H1 (cell line): ENCODE results near the gene ZNF414. TPM values are rescaled to one million over a fixed set of nuclear protein-coding genes. Genes with fewer than 3 reads are reported as not detected.

Experiments used
- CTCF ChIA-PET: fragments of 300-600 bp; sonication (Branson Sonifier 250); formaldehyde crosslinking; loops from one replicate; lab custom pipeline; 2021; ENCODE audit not compliant: partially characterized antibody; lab: Charles Lee
- POLR2A ChIA-PET: fragments of 300-600 bp; sonication (Branson Sonifier 250); formaldehyde crosslinking; loops from one replicate; lab custom pipeline; 2021; ENCODE audit warnings: inconsistent platforms; ENCODE audit not compliant: partially characterized antibody; lab: Charles Lee
- DNase-seq, 2 experiments: peaks; one replicate each; pipeline versions ENCODE4 v3.0.0 to v3.0.0-alpha.2; 2010 to 2022; ENCODE audit warnings: low spot score in 2 of 2, low read depth in 1 of 2, mixed read lengths in 1 of 2
- FAIRE-seq: peaks from 2 replicates; lab custom pipeline; 2011; peaks lifted over from hg19 to GRCh38; lab: Jason Lieb, UNC
- H2AFZ ChIP-seq: 2 replicates; pipeline ENCODE4 v1.8.1; 2012; ENCODE audit warnings: low read length, inconsistent platforms
- H2AK5ac ChIP-seq: 2 replicates; pipeline ENCODE4 v1.6.1; 2013; ENCODE audit warnings: low read depth, low read length
- H2BK120ac ChIP-seq: replicated peaks from 2 replicates; pipeline ENCODE3; 2013; ENCODE audit warnings: low read depth, low read length, inconsistent platforms
- H2BK12ac ChIP-seq: 2 replicates; pipeline ENCODE4 v1.6.1; 2013; ENCODE audit warnings: low read depth, low read length
- H2BK15ac ChIP-seq: 2 replicates; pipeline ENCODE4 v1.6.1; 2013; ENCODE audit warnings: low read length
- H2BK20ac ChIP-seq: 2 replicates; pipeline ENCODE4 v1.6.1; 2013; ENCODE audit warnings: low read length
- H2BK5ac ChIP-seq: 2 replicates; pipeline ENCODE4 v1.6.1; 2013; ENCODE audit warnings: low read depth, low read length
- H3K14ac ChIP-seq: 2 replicates; pipeline ENCODE4 v1.6.1; 2013; ENCODE audit warnings: inconsistent platforms; ENCODE audit not compliant: insufficient read length
- H3K18ac ChIP-seq: 2 replicates; pipeline ENCODE4 v1.6.1; 2013; ENCODE audit warnings: low read length; ENCODE audit errors: extremely low read depth
- H3K23ac ChIP-seq: 2 replicates; pipeline ENCODE4 v1.6.1; 2013; ENCODE audit warnings: inconsistent platforms; ENCODE audit not compliant: insufficient read length
- H3K23me2 ChIP-seq: 2 replicates; pipeline ENCODE4 v1.6.1; 2013; ENCODE audit warnings: low read depth, low read length
- H3K27ac ChIP-seq: 2 replicates; pipeline ENCODE4 v1.6.1; 2011; ENCODE audit warnings: low read depth, low read length, inconsistent platforms
- H3K27me3 ChIP-seq, 4 experiments: replicated peaks in 1 of 4; 1 replicate in 1 of 4; 2 replicates in 3 of 4; pipeline versions ENCODE4 v1.6.1 to v1.8.1; 2011 to 2013; ENCODE audit warnings: low read length in 3 of 4, mild to moderate bottlenecking in 3 of 4, inconsistent platforms in 2 of 4, mixed read lengths in 2 of 4, moderate library complexity in 1 of 4; ENCODE audit not compliant: control insufficient read depth in 3 of 4, insufficient read depth in 3 of 4; ENCODE audit errors: extremely low read depth in 1 of 4
- H3K36me3 ChIP-seq, 4 experiments: 2 replicates each; pipeline versions ENCODE4 v1.6.1 to v1.8.1; 2011 to 2013; ENCODE audit warnings: mild to moderate bottlenecking in 4 of 4, low read length in 3 of 4, moderate library complexity in 2 of 4, control low read depth in 1 of 4, inconsistent platforms in 1 of 4; ENCODE audit not compliant: insufficient read depth in 4 of 4, control insufficient read depth in 2 of 4
- H3K4ac ChIP-seq: replicated peaks from 2 replicates; pipeline ENCODE3; 2013; ENCODE audit warnings: low read length, low read depth, mixed read lengths, inconsistent platforms; ENCODE audit not compliant: insufficient read length
- H3K4me1 ChIP-seq, 4 experiments: replicated peaks in 1 of 4; 1 replicate in 1 of 4; 2 replicates in 3 of 4; pipeline versions ENCODE4 v1.6.1 to v1.8.1; 2011 to 2013; ENCODE audit warnings: low read length in 3 of 4, inconsistent platforms in 2 of 4, mixed read lengths in 1 of 4; ENCODE audit not compliant: insufficient read depth in 4 of 4, control insufficient read depth in 3 of 4
- H3K4me2 ChIP-seq, 2 experiments: 2 replicates each; pipeline versions ENCODE4 v1.6.1 to v1.8.1; 2011 to 2013; ENCODE audit warnings: low read depth in 2 of 2, low read length in 2 of 2, control low read depth in 1 of 2, inconsistent platforms in 1 of 2, mild to moderate bottlenecking in 1 of 2; ENCODE audit not compliant: insufficient read depth in 1 of 2
- H3K4me3 ChIP-seq, 4 experiments: fragments of 200-600, 300-600 bp in 1 of 4; sonication (generic), shearing (Covaris generic), sonication (Bioruptor Twin) in 1 of 4; 2 replicates each; pipeline versions ENCODE4 v1.5.1 to v1.8.1; 2011 to 2016; ENCODE audit warnings: low read length in 4 of 4, low read depth in 3 of 4, control low read depth in 2 of 4, inconsistent platforms in 2 of 4, mild to moderate bottlenecking in 2 of 4, mixed read lengths in 1 of 4, moderate library complexity in 1 of 4; ENCODE audit not compliant: insufficient read depth in 2 of 4; ENCODE audit errors: extremely low read depth in 1 of 4
- H3K56ac ChIP-seq: replicated peaks from 2 replicates; pipeline ENCODE3; 2013; ENCODE audit warnings: low read depth, mild to moderate bottlenecking, mixed read lengths, low read length, inconsistent platforms; ENCODE audit not compliant: insufficient read length
- H3K79me1 ChIP-seq: 2 replicates; pipeline ENCODE4 v1.6.1; 2013; ENCODE audit warnings: low read depth, low read length, control low read depth
- H3K79me2 ChIP-seq, 2 experiments: 2 replicates each; pipeline versions ENCODE4 v1.6.1 to v1.8.1; 2012 to 2013; ENCODE audit warnings: low read length in 2 of 2, mild to moderate bottlenecking in 2 of 2, inconsistent platforms in 1 of 2; ENCODE audit not compliant: insufficient read depth in 2 of 2, control insufficient read depth in 1 of 2
- H3K9ac ChIP-seq, 4 experiments: replicated peaks in 1 of 4; 1 replicate in 1 of 4; 2 replicates in 3 of 4; pipeline versions ENCODE4 v1.6.1 to v1.8.1; 2011 to 2013; ENCODE audit warnings: low read depth in 3 of 4, low read length in 3 of 4, control low read depth in 2 of 4, mild to moderate bottlenecking in 2 of 4, moderate library complexity in 2 of 4, inconsistent platforms in 1 of 4; ENCODE audit errors: extremely low read depth in 1 of 4
- H3K9me3 ChIP-seq, 2 experiments: 2 replicates each; pipeline versions ENCODE4 v1.6.1 to v1.8.1; 2012 to 2013; ENCODE audit warnings: mild to moderate bottlenecking in 2 of 2, moderate library complexity in 2 of 2, control low read depth in 1 of 2, inconsistent platforms in 1 of 2, low read depth in 1 of 2, low read length in 1 of 2, mixed read lengths in 1 of 2; ENCODE audit not compliant: insufficient read depth in 2 of 2
- H4K20me1 ChIP-seq, 2 experiments: replicated peaks in 1 of 2; 2 replicates each; pipeline versions ENCODE3 to v1.8.1; 2011 to 2013; ENCODE audit warnings: inconsistent platforms in 2 of 2, low read length in 2 of 2, mild to moderate bottlenecking in 1 of 2; ENCODE audit not compliant: insufficient read depth in 2 of 2, control insufficient read depth in 1 of 2
- H4K5ac ChIP-seq: 2 replicates; pipeline ENCODE4 v1.6.1; 2013; ENCODE audit warnings: low read length, low read depth, mixed read lengths, inconsistent platforms; ENCODE audit not compliant: insufficient read length
- H4K8ac ChIP-seq: 2 replicates; pipeline ENCODE4 v1.8.0; 2013; ENCODE audit warnings: mild to moderate bottlenecking, moderate library complexity, low read length, inconsistent platforms; ENCODE audit not compliant: insufficient read depth; ENCODE audit errors: extremely low read depth
- H4K91ac ChIP-seq: replicated peaks from 2 replicates; pipeline ENCODE3; 2013; ENCODE audit warnings: low read length, mixed read lengths, inconsistent platforms; ENCODE audit not compliant: insufficient read length
- ASH2L ChIP-seq: fragments of 200-600, 300-600 bp; sonication (generic); IDR thresholded peaks from one replicate; pipeline ENCODE4 v1.7.1; 2017; ENCODE audit warnings: low read length
- CBX8 ChIP-seq: fragments of 300-800, 300-1000 bp; sonication (generic); IDR thresholded peaks from 2 replicates; pipeline ENCODE4 v1.7.1; 2016; ENCODE audit warnings: low read depth, low read length, borderline replicate concordance
- CTCF ChIP-seq, 3 experiments: IDR thresholded peaks; 1 replicate in 2 of 3; 2 replicates in 1 of 3; pipeline versions ENCODE4 v1.5.1 to v1.6.1; 2011; ENCODE audit warnings: low read length in 3 of 3, mild to moderate bottlenecking in 3 of 3, inconsistent platforms in 2 of 3, low read depth in 1 of 3, moderate library complexity in 1 of 3; ENCODE audit not compliant: insufficient read depth in 1 of 3; ENCODE audit errors: control extremely low read depth in 1 of 3
- GABPA ChIP-seq: IDR thresholded peaks from 2 replicates; pipeline ENCODE4 v1.6.1; 2011; ENCODE audit warnings: mild to moderate bottlenecking, low read length, moderate library complexity, borderline replicate concordance; ENCODE audit not compliant: insufficient read depth
- HDAC2 ChIP-seq, 2 experiments: fragments of 300-600 bp in 1 of 2; sonication (generic) in 1 of 2; IDR thresholded peaks; 2 replicates each; pipeline ENCODE4 v1.6.1; 2011 to 2012; ENCODE audit warnings: low read depth in 2 of 2, low read length in 2 of 2, mild to moderate bottlenecking in 2 of 2, moderate library complexity in 2 of 2, borderline replicate concordance in 1 of 2, inconsistent platforms in 1 of 2
- KDM5A ChIP-seq: fragments of 200-600 bp; IDR thresholded peaks from 2 replicates; pipeline ENCODE4 v1.7.1; 2012; ENCODE audit warnings: mild to moderate bottlenecking, low read length, inconsistent platforms, mixed read lengths
- RBBP5 ChIP-seq: IDR thresholded peaks from 2 replicates; pipeline ENCODE4 v1.7.1; 2012; ENCODE audit warnings: low read depth, mild to moderate bottlenecking, inconsistent platforms, low read length, moderate library complexity, borderline replicate concordance
- SAP30 ChIP-seq: fragments of 300-600 bp; sonication (generic); IDR thresholded peaks from 2 replicates; pipeline ENCODE4 v1.7.1; 2012; ENCODE audit warnings: low read length, moderate library complexity, mild to moderate bottlenecking, inconsistent platforms; ENCODE audit not compliant: insufficient read depth, insufficient replicate concordance
- SIRT6 ChIP-seq: IDR thresholded peaks from one replicate; pipeline ENCODE4 v1.7.1; 2012; ENCODE audit warnings: low read length, inconsistent platforms
- SP1 ChIP-seq: IDR thresholded peaks from 2 replicates; pipeline ENCODE4 v1.6.1; 2011; ENCODE audit warnings: low read depth, low read length
- TAF7 ChIP-seq: optimal IDR thresholded peaks from 2 replicates; pipeline ENCODE3; 2011; ENCODE audit warnings: low read depth, mild to moderate bottlenecking, inconsistent platforms, low read length, moderate library complexity, borderline replicate concordance
- WGBS, 2 experiments: shearing (Covaris generic) in 1 of 2; methylation state at CpG; one replicate each; pipeline versions ENCODE4 v1.1.6 to v1.1.7; 2013 to 2015; ENCODE audit warnings: low lambda C conversion rate in 2 of 2, mixed read lengths in 2 of 2, inconsistent platforms in 1 of 2, low coverage in 1 of 2, missing lambda C conversion rate in 1 of 2; ENCODE audit not compliant: insufficient replicate concordance in 2 of 2, insufficient coverage in 1 of 2, insufficient read length in 1 of 2; ENCODE audit errors: extremely low coverage in 1 of 2, missing lambda C conversion rate in 1 of 2; 5-methylcytosine and 5-hydroxymethylcytosine counted together
- polyA plus RNA-seq, 7 experiments: library from polyadenylated mRNA; depleted of rRNA in 3 of 7; stranded (reverse) in 5 of 7; unstranded in 2 of 7; fragments of >200 nt in 5 of 7; fragments of 200-250 nt in 2 of 7; gene quantifications; 1 replicate in 5 of 7; 2 replicates in 1 of 7; 4 replicates in 1 of 7; pipeline versions ENCODE4 v1.2.1 to v1.2.3, GENCODE V29; 2011 to 2013; ENCODE audit warnings: missing spikeins in 2 of 7, mixed read lengths in 2 of 7
- total RNA-seq: library from RNA; stranded (reverse); fragmentation: NEBNext Ultra II Directional; extraction: Animal tissue kit (Norgen Biotek cat#: 25700); gene quantifications from 2 replicates; pipeline ENCODE4 v1.2.1, GENCODE V29; 2021

The ZNF414 gene
- total and polyA plus RNA-seq, 2 of the 8 experiments (the other 6 are each of a cell fraction or from before 2014, with no cell fraction given): 9.7 to 26.8 TPM

GRCh38 chr19:8482696-8483095 lies 31.3 kb downstream of the ZNF414 start:
- Histone ChIP-seq H3K4ac (no peak overlapping the region), H3K9ac (no peak overlapping the region), H2BK5ac (no peak overlapping the region), H3K56ac (no peak overlapping the region), H3K4me3 (no peak overlapping the region), H2BK15ac (no peak overlapping the region), H3K23me2 (no peaks in the 10 kb centered on the region; the same call in 1 of the 2 replicates), H2BK120ac (no peak overlapping the region), H3K27me3 (no peaks in the 10 kb centered on the region), H2AFZ (no peak overlapping the region), H3K27ac (no peak overlapping the region), H3K18ac (no peak overlapping the region), H3K9me3 (no peaks in the 10 kb centered on the region), H3K79me1 (peaks cover 33% of the 10 kb centered on the region), H3K23ac (no peak overlapping the region), H2AK5ac (no peak overlapping the region), H4K91ac (no peak overlapping the region), H3K14ac (no peak overlapping the region), H2BK12ac (no peak overlapping the region), H4K5ac (no peak overlapping the region), H4K20me1 (peaks cover 28 to 49% of the 10 kb centered on the region in 2 experiments), H3K79me2 (peaks cover 6 to 64% of the 10 kb centered on the region in 2 experiments; a peak in 3 of 4 replicates), H3K36me3 (peaks cover 33 to 76% (median 48%) of the 10 kb centered on the region in 4 experiments), H2BK20ac (no peak overlapping the region), H4K8ac (no peak overlapping the region), H3K4me1 (no peaks in the 10 kb centered on the region; a peak in 1 of 7 replicates), H3K4me2 (no peak overlapping the region)
- WGBS, 2 experiments: 96% methylated on average over 11 of the region's 11 CpGs; no CpG with 5 or more reads in 1 of the 2 experiments
- DNase-seq: no peak
- ChIA-PET CTCF (interaction anchor here (0.8 to 2.5 kb wide), 12 partner anchors 8 to 98 kb away, joined by 3 to 9 read pairs (median 4); partner anchors contain the start of gene MYO1F), POLR2A (interaction anchor here (0.9 to 6.4 kb wide), 5 partner anchors 11 to 36 kb away, joined by 5 to 54 read pairs (median 5); partner anchors contain the start of gene HNRNPM)
- no peak for FAIRE-seq
- TF ChIP-seq SIRT6 (no peak), CBX8 (no peak), SAP30 (no peak), HDAC2 (IDR thresholded peaks at IDR 0.05; ENCODE audit: borderline replicate concordance in 1 of 2, low read depth in 2 of 2, low read length in 2 of 2) (no peak), RBBP5 (no peak), SP1 (no peak), KDM5A (no peak), ASH2L (no peak), TAF7 (no peak), GABPA (no peak), CTCF (IDR thresholded peaks at IDR 0.05; ENCODE audit: control extremely low read depth in 1 of 3, insufficient read depth in 1 of 3, low read depth in 1 of 3, low read length in 3 of 3) (no peak)
